ENCODE results near the gene VAC14.

Gene VAC14

GRCh38 chr16:70689035-70689969 is 111.7 kb downstream of the VAC14 start:
- no peak for DNase-seq

GRCh38 chr16:70688246-70688742 is 112.7 kb downstream of the VAC14 start:
- no peak for DNase-seq

DNA sequence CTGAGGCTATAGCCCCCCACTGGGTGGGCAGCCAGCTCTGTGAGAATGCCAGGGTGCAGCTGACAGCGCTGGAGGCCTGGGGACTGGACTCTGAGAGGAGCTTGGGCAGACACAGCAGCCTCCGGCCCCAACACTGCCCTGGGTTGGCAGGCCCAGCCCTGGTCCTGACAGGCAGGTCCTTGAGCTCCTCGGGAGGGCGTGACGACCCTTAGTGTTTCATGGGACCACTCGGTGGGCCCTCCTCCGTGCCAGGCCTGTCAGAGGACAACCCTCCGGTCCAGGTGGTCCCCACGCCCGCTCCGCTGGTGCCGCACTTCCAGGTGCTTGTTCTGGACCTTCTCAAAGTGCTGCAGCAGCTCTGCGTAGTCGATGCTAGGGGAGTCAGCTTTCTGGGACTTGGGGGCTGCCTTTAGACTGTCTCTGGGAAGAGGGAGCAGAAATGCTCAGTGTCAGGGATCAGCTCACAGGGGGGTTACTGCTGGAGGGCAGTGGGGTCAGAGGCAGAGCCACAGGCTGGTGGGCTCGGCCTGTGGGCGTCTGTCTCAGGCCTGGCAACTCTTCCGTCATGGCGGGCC is 113.2 kb downstream of the VAC14 start:
- DNase-seq, result no peak

DNA sequence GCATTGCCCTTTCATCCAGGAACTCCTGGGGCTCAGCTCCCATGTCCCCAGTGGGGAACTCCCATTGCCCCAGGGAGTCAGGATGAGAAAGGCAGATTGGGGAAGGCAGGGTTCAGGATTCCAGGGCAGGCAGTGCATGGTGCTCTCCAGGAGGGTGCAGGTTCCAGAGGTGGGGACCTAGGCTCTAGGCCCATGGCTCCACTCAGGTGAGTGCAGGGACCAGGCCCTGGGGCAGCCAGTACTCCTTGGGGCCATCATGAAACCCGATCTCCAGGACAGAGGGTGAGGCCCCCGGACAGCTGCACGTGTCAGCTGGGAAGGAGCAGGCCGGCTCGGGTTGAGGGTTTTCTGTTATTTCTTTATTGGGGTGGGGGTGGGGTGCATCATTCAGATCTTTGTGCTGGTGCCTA is 113.9 kb downstream of the VAC14 start:
- no peak for DNase-seq

DNA sequence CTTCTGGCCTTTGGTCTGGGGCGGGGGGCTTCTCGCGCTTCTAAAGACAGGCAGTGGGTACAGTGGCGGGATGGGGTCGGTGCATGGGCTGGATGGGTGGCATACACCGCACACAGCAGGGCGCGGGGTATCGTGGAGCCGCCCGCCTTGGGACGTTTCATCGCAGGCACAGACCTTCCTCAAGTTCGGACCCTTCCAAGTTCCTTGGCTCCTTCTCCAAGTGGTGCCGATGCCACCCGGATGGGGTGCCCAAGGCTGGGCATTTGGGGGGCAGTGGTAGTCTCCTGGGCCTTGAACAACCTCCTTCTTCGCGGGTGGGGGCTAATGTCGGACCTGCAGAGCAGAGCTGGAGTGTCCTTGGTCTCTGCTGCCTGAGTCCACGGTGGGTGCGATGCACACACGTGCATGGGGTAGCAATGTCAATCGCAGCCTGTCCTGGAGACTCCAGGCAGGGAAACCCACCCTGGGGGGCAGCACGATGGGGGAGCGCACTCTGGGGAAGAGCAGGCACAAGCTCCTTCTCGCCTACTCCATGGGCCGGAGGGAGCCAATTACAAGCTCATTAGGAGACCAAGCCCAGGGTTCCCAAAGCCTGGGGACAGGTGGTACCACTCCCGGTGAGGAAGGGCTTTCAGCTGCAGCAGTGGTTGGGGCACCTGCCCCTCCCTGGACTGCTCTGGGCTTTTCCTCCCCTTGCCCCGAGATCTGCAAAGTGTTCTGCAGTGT is 114.4 kb downstream of the VAC14 start:
- DNase-seq, result no peak

GRCh38 chr16:70685938-70686375 is 115.0 kb downstream of the VAC14 start, which contains the start of gene MTSS2:
Gene MTSS2 (minus strand): TSS chr16:70686053. CDS start chr16:70685791, 262 bp downstream.
- no peak for DNase-seq

DNA sequence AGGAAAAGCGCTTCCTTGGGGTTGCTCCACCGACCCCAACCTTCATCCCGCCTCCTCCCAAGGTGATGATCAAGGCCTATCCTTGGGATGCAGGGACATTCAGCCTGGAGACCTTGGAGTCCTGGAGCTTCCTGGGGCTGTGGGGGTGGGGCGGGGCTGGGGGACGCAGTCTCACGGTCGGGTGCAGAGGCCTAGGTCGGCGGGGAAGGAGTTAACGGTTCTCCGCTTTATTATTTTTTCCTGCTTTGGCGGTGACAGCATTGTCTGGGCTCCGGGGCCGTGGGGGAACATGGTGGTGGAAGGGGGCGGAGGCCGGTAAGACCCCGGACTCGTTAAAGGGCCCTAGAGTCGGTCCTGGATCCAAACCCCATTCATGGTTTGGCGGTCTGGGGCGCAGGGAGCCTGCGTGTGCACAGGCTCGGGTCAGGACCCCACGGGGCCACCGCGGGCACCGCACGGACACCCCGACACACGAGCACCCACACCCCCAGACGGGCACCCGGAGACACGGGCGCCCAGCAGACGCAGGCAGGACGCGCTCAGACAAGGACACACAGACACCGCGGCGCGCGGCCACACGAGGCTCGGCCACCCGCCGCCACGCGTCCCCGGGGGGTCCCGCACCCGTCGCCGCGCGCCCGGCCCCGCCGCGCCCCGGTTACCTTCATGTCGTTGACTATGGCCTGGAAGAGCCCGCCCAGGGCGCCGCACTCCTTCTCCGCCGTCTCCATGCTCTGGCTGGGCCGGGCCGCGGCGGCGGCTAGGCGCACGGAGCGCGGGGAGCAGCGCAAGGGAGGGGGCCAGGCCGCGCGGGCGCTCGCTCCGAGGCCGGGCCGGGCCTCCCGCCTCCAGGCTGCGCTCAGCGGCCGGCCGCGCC is 115.7 kb downstream of the VAC14 start:
- no peak for DNase-seq

- DNase-seq, result no peak
Measured at GRCh38 chr16:70684146-70685060, 116.6 kb downstream of the VAC14 start.

DNA sequence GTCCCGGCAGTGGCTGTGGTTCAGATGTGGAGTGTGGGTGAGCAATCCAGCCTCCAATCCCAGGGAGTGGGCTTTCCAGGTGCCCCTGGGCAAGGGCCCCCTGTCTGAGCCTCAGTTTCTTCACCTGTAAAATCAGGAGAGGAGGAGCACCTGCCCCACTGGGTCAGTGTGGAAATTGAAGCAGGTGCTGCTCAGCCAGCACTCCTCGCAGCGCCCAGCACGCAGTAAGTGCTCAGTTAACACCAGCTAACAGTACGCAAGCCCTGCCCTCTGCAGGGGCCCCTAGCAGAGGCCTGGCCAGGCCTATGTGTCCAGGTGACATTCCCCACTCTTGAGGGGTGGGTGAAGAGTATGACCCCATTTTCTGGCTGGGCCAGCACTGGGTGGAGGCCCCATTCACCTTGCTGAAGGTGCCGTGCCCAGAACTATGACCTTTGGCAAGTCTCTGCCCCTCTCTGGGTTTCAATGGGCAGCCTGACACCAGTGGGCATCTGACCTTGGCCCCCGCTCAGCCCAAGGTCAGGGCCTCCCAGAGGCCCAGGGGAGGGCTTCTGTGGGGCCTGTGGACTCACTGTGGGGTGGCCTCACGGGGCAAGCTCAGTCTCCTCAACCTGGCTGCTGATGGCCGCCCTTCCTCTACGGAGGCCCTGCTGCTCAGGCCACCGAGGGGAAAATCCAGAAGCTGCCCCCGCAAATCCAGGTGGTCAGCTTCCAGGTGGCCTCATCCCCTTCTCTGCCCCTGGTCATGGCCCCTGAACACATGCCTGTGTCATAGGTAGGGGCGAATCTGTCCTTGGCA is 117.6 kb downstream of the VAC14 start:
- no peak for DNase-seq

DNA sequence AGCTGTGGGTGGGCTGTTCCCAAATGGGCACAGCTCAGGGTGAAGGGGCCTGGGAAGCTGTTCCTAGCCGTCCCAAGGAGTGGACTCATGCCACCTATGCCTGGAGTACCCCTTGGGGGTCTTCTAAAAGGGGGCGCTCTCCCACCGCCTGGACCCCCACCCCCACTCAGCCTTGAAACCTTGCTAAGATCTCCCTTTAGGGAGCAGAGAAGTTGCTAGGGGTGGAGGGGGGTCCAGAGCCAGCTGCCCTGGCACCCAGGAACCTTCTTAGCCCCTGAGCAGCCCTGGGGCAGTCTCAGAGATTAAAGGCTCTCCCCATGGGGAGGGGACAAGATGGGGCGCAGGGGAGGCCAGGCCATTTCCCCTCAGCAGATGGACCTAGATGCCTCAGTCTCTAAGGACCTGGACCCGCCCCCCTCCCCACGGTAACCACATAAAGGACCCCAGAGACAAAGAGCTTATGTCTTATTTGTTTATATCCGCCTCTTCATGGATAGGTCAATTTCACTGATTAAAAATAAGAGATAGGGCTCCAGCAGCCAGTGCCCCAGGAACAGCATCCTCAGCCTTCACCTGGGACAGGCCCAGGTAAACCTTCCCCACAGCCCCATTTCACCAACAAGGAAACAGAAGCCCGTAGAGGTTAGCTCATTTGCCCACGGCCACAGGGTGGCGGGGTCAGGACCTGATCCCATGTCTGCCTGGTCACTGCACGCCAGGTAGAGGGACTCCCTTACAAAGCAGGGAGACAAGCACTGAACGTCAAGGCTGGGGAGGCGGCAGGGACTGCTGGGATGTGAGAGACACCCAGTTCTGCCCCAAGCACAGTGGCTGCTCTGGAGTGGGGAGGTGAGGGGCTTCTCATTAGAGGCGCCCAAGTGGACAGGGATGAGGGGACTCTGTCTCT is 118.5 kb downstream of the VAC14 start:
- no peak for DNase-seq

- no peak for DNase-seq
Measured at GRCh38 chr16:70681382-70682238, 119.3 kb downstream of the VAC14 start.

DNA sequence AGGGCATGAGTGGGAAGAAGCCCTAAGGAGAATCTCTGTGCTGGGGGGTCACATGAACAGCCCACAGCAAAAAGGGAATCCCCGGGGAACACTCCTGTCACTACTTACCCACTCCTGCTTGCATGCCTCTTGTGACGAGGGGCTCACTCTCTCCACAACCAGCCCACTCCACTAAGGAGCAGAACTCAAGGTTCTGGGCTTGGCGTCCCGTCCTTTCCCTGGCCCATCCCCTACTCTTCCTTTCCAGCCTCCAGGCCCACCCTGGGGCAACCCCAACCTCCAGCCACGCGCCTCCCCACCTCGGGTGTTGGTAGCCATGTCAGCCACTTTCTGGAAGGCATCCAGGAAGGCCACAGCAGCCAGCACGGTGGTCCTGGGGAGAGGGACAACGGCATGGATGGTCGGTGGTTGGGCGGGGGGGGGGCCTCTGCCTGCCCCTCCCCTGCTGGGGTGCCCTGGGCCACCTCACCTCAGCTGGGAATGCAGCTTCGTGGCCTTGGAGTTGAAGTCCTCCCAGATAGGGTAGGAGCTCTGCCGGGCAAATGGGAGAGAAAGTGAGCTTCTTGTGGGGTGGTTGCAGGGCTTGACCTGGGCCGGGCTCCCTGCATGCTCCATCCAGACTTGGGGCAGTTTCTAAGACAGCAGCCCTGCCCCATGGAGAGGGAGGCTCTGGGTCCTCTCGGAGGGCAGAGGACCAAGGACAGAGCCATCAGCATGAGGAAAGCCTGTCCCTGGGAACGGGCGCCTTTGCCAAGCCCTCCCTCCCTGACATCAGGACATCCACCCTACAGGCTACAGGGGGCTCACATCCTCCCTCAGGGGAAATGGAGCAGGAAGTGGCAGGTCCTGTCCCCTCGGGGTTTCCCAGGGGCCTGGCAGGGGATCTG is 120.2 kb downstream of the VAC14 start:
- DNase-seq, result no peak

GRCh38 chr16:70679671-70680494 is 121.1 kb downstream of the VAC14 start:
- DNase-seq, result no peak

DNA sequence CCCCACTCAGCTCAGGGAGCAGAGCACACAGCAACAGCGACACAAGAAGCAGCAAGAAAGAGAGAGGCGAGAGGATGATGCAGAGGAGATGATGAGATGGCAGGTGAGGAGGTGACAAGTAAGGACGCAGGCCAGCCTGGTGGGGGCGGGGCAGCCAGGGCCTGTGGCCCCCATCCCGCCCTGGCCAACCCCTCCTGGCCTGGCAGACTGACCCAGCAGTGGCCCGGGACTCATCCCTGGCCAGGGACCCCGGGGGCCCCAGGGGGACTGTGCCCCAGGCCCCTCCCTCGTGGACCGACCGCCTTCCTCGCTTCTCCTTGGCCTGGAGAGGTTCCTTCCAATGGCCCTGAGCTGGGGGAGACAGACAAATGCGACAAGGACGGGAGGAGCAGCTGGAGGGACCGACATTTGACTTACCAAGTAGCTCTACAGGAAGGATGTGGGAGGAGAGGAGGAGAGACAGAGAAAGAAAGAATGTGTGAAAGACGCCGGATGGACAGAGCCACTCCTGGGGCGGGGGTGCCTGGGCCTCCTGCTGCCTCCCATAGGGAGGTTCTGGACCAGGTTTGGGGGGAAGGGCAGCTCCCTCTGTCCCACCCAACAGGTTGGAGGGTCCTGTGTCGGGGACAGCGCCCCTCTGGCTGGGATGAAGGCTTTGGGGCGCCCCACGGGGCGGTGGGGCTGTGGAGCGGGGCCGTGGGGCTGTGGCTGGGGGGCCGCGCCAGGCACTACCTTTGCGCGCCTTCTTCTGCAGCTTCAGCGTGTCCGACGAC is 121.9 kb downstream of the VAC14 start:
- DNase-seq, result no peak
